GM19438 (cell line): ENCODE results near the gene VPREB3.
"Not testable (repeated sequence)": the region's sequence is repeated elsewhere in the genome, so short reads cannot be mapped to it uniquely, and the experiment has no call there.

ENCODE experiments used
- ATAC-seq: cut with Tn5 transposase; IDR thresholded peaks from one replicate; pipeline ENCODE4 v1.9.1; 2021; ENCODE audit warnings: low read depth; ENCODE audit not compliant: unreplicated experiment

The VPREB3 gene

DNA sequence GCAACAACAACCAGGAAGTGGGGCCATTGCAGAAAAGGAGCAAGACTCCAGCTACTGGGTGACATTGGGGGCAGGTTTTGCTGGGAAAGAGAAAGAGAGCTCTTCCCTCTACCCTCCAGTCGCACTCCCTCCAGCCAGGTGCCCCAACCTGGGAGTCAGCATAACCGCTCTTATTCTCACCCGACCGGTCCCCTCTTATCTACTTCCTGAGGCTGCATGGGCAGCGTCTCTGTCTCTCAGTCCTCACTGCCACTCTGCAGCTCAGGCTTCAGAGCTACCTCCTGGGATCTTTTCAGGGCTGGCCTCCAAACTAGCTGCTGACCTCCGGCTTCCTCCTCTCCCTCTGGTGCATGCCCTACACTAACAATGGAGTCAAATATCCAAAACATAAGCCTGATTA is 8.4 kb downstream of the VPREB3 start:
- no peak for ATAC-seq

DNA sequence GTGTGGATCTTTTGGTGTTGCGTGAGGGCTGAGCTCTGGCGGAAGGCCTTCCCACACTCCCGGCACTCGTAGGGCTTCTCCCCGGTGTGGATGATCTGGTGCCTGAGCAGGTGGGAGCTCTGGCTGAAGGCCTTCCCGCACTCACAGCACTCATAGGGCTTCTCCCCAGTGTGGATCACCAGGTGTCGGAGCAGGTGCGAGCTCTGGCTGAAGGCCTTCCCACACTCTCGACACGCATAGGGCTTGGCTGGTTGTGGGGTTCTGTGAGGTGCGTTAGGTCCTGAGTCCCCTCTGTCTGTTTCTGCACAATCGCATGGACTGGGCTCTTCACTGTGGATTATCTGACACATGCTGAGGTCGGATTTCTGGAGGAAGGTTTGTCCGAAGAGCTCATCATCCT is 9.7 kb downstream of the VPREB3 start:
- ATAC-seq = no peak

- ATAC-seq = no peak
Measured at GRCh38 chr22:23744001-23744400, 10.2 kb downstream of the VPREB3 start.

GRCh38 chr22:23743303-23743705 is 10.9 kb downstream of the VPREB3 start:
- ATAC-seq = no peak

DNA sequence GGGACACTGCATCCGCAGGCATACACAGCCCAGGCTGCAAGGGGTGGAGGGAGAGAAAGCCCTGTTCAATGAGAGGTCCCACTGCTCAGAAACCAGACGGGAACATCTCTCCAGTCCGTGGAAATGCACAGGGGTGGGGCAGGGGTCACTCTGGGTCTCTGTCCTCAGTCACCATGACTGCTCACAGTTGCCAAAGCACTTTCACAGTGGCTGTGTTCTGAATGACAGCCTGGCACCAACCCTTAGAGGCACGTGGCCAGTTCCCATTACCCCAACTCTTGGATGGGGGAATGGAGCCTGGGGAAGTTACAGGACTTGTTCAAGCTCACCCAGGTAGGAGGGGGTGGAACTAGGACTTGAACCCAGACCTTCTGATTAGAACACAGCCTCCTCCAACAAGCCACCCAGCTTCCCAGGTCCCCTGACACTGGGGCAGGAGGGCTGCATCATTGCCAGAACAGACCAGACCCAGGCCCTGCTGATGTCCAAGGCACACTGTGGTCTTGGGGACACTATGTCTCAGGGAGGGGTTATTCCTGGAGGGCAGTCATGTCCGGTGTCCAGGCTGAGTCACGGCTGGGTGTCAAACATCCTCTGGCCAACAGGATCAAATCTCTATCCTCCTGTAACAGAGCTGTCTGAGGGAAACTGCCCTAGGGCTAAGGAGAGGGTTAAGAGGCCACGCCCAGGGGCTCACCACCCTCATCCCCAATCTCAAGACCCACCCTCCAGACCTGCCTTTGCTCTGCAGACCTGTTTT is 11.5 kb downstream of the VPREB3 start:
- no peak for ATAC-seq

DNA sequence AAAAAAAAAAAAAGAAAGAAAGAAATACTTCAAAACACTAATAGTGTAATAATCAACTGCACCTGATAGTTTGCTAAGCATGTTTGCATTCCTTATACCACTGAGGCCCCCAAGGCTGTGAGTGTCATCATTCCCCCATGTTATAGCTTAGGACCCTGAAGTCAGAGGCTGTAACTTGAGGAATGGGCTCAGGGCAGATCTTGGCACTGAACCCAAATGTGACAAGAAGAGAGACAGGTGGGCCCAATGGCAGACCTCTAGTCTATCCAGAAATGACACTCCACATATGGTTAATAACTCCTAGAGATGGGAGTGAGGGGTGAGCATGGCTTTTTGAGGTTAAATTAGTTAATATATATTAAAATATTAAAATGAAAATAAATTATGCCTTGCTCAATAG is 16.5 kb downstream of the VPREB3 start:
- ATAC-seq = no peak

DNA sequence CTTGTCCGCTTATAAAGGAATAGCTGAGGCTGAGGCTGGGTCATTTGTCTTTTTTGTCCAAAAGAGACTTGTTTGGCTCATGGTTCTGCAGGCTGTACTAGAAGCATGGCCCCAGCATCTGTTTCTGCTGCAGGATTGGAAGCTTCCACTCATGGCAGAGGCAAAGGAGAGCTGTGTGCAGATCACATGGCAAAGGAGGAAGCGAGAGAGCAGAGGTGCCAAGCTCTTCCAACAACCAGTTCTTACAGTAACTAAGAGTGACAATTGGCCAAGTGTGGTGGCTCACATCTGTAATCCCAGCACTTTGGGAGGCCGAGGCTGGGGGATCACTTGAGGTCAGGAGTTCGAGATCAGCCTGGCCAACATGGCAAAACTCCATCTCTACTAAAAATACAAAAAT is 26.1 kb downstream of the VPREB3 start:
- not testable (repeated sequence) for ATAC-seq

GRCh38 chr22:23722724-23723123 is 31.5 kb downstream of the VPREB3 start:
- ATAC-seq = no peak

GRCh38 chr22:23722160-23722559 is 32.1 kb downstream of the VPREB3 start:
- ATAC-seq = no peak

DNA sequence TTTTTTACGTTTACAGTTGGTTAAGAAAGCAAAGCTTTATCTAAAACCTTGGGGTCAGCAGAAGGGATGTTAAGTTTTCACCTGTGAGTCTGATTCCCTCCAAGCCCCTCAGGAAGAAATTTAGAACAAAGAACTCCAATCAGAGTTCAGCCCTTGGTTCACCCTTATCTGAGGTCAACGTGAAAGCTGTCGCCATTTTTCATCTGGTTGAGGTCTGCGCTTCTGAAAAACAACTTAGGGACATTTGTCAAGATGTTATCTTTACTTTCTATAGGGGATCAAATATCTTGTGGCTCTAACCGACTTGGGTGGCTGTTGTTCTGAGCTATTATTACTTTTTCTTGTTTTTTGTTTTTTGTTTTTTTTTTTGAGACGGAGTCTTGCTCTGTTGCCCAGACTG is 33.4 kb downstream of the VPREB3 start:
- ATAC-seq = no peak

DNA sequence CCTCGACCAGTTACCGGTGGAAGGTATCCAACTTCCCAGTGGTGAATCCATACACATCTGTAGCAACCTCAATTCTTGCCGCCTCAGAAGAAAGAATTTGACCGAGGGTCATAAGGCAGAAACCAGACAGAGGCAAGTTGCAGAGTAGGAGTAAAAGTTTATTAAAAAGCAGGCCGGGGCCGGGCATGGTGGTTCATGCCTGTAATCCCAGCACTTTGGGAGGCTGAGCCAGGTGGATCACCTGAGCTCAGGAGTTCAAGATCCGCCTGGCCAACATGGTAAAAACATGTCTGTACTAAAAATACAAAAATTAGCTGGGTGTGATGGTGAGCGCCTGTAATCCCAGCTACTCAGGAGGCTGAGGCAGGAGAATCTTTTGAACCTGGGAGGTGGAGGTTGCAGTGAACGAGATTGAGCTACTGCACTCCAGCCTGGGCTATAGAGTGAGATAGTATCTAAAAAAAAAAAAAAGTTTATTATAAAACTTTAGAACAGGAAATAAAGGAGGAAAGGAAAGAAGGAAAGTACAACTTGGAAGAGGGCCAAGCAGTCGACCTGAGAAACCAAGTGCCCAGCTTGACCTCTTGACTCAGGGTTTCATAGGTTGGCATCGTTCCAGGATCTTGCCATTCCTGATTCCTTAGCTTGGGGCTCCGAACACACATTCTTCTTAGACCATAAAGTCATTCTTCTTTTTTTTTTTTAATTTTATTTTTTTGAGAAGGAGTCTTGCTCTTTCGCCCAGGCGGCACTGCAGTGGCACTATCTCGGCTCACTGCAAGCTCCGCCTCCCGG is 35.7 kb downstream of the VPREB3 start:
- no peak for ATAC-seq

DNA sequence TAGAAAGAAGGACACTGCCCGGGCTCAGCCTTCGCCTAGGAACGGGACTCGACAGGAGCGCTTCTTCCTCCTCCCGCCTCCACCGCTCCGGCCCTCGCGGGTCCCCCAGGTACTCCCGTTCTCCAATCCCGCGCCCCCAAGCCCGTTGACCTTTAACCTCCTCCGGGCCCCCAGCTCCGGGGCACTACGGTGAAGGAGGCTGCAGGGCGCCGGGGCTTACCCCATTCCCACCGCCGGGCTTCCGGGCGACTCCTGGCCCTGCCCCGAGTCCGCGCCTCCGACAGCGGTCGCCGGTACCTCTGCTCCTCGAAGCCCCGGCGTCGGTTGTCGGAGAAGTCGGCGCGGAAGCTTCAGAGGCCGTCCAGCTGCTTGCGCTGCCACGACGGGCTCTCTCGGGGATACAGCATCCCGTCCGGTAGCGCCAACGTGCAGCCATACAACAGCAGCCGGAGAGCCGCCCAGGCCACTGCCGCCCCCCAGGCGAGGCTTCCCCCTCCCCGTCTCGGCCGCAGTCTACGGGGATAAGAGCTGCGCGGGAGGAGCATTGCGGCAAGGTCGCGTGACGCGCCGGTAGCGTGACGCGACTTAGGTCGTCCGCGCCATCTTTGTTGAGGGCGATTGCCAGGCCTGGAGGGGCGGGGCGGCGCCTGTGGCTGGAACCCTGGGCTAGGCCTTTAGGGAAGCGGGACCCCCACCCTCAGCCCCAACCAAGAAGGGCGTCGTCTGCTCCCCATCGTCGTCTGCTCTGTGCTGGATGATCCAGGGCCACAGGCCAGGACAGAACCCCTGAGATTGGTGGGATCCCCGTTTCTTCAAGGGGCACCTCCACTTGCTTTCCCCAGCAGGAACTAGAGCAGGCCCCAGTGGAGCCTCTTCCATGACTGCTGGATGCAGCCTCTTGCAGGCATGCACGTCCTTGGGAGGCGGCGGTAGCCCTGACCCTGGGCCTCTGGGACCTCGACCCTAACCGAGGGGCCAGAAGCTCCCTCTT is 37.1 kb downstream of the VPREB3 start:
- peak; percentile 67 for ATAC-seq

- ATAC-seq = no peak
Measured at GRCh38 chr22:23715806-23716375, 38.3 kb downstream of the VPREB3 start.

DNA sequence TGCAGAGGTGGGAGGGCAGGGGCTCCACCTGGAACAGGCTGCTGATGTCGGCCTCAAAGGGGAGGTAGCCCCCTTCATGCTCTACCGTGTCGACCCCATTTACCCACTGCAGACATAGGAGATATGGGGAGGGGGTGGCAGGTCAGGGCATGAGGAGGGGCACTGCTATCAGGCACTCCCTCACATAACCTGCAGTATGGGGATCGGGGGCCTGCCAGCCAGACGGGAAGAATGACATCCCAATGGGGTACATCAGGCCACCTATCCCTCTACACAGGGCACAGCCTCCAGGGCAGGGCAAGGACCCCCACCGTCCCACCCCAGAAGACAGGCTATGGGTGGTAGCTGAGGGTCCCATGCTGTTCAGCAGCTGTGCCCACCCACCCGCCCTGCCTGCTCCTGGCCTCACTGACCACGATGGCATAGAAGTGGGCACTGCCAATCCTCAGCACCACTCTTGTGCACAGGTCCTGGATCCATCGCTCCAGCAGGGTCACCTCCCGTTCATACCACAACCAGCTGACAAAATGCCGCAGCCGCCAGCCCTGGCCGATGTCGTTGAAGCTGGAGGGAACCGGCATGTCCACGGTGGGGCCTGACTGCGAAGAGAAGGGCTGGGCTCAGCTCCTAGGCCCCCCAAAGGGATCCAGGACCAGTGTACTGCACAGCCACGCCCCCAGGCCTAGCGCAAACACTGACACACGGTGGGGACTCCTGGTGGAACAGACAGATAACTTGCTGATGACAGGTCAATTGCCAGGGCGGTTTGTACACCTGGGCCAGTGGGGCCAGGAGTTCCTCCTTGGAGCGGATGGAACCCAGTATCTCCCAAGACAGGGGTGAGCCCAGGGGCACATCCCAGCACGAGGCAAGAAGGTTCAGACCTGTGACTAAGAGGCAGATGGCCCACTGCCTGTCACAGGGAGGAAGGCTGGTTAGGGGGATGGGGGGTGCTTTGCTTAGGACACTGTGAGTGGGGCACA is 39.3 kb downstream of the VPREB3 start:
- ATAC-seq = no peak

GRCh38 chr22:23713696-23714595 is 40.3 kb downstream of the VPREB3 start:
- ATAC-seq = no peak

DNA sequence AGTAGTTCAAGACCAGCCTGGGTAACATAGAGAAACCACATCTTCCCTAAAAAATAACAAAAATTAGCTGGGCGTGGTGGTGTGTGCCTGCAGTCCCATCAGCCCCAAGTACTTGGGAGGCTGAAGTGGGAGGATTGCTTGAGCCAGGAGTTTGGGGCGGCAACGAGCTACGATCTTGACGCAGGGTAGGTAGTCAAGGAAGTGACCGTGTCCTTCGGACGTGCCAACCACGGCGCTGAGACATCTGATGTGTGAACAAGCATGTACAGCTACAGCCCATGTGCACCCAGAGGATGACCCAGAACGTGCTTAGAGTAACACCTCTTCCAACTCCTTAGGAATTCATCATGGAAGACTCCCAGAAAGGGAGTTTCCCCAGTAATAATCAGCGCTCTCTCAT is 42.0 kb downstream of the VPREB3 start:
- no peak for ATAC-seq

GRCh38 chr22:23709107-23709506 is 45.1 kb downstream of the VPREB3 start:
- ATAC-seq = no peak

DNA sequence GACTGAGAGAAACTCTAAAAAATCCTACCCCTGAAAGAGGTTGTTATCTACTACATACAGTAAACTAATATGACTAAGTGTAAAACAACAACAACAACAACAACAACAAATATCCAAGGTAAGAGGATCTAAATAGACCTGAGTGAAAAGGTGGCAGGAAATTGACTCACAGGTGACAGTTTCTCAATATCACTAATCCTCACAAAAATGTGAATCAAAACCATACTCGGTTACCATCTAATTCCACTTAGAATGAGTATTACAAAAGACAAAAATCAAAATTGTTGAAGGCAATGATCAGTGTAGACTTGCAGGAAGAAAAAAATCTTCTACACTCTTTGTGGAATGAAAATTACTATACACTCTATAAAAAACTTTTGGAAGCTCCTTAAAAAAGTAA is 46.0 kb downstream of the VPREB3 start:
- no peak for ATAC-seq
